GM18868 (cell line): ENCODE measurements around the gene KRTAP4-4.
"Not testable (repeated sequence)": the region's sequence is repeated elsewhere in the genome, so short reads cannot be mapped to it uniquely, and the experiment has no call there.

Experiments
- ATAC-seq: cut with Tn5 transposase; IDR thresholded peaks from one replicate; pipeline ENCODE4 v1.9.1; 2021; ENCODE audit warnings: mild to moderate bottlenecking, moderate library complexity; ENCODE audit not compliant: unreplicated experiment

The KRTAP4-4 gene

GRCh38 chr17:41148971-41149651 is 11.4 kb downstream of the KRTAP4-4 start:
- ATAC-seq: not testable (repeated sequence)

DNA sequence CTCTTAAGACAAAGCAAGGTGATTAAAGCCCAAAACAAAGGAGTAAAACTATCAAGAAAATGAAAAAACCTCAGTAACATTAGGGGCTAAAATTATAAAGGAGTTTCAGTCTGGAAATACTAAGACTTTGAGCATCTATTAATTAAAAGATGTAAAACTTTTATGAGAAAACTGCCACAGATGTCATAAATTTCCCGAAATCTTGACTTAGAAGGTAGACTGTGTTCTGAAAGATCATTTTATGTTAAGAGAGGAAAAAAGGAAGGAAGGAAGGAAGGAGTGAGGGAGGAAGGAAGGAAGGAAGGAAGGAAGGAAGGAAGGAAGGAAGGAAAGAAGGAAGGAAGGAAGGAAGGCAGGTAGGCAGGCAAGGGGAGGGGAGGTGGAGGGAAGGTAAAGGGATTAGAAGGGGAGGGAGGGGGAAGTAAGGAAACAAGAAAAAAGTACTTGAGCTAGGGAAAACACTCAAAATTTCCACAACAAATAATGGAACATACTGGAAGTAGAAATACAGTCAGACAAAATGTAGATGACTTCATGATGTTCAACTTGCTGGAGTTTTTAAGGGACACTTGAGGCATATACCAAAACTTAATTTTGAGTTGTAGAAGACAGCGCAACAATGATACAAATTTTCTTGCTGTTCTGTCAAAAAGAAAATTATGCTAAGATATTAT is 12.9 kb downstream of the KRTAP4-4 start:
- ATAC-seq: no peak

- ATAC-seq: no peak
Measured at GRCh38 chr17:41145261-41145660, 15.3 kb downstream of the KRTAP4-4 start.

DNA sequence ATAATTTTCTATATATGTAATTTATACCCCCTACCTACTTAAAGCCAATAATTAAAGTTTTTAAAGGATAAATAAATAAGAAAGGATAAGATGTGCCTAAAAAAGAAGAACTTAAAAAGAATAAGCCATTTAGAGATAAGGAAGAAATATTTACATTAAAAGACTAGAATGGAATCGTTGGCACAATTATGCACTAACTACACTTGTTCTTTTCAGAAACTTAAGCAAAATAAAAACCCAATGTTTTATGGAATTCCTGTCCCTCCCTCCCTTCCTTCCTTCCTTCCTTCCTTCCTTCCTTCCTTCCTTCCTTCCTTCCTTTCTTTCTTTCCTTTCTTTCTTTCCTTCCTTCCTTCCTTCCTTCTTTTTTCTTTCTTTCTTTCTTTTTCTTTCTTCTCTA is 15.7 kb downstream of the KRTAP4-4 start:
- ATAC-seq: no peak

- ATAC-seq: no peak
Measured at GRCh38 chr17:41141361-41141760, 19.2 kb downstream of the KRTAP4-4 start.

DNA sequence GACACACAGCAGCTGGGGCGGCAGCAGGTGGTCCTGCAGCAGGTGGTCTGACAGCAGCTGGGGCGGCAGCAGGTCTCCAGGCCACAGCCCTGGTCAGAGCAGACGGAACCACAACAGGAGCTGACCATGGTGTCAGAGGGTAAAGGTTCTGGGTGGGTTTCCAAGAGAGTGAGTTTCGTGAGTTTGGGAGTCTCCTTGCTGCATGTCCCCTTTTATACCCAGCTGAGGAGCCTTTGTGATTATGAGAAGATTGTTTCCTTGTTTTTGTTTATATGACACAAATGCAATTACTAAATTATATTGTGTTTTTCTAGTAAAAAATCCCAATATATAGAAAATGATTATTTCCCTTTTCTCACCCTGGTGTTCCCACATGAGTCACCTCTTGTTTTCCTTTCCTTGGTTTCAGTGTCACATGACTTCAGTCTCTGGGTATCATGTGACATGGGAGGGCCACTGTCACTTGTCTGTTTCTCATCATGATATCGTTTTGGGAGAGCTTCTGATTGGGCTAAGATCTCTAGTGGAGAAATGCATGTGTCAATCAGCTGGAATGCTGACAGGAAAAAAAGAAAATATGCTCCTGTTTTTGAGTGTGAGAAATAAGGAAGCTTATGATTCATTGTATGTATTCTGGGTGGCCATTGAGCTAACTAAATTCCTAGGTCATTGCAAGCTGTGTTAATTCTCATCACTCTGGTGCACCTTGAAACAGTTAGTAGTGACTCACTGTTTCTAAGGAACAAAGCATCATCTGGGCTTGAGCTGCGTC is 20.0 kb downstream of the KRTAP4-4 start, which contains the start of gene KRTAP4-6:
KRTAP4-6 (minus strand) TSS at position 185 of the 772 bp plus-strand sequence; CDS start at position 128, 57 bp downstream.
- ATAC-seq: no peak

DNA sequence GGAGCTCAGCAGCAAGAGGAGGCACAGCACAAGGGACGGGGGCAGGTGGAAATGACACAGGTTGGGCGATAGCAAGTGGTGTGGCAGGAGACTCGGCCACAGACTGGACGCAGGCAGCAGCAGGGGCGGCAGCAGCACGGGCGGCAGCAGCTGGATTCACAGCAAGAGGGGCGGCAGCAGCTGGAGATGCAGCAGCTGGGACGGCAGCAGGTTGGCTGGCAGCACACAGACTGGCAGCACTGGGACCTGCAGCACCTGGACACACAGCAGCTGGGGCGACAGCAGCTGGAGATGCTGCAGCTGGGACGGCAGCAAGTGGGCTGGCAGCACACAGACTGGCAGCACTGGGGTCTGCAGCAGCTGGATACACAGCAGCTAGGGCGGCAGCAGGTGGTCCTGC is 20.7 kb downstream of the KRTAP4-4 start:
- ATAC-seq: not testable (repeated sequence)

GRCh38 chr17:41133880-41134735 is 26.4 kb downstream of the KRTAP4-4 start:
- no peak for ATAC-seq

- no peak for ATAC-seq
Measured at GRCh38 chr17:41131979-41132378, 28.6 kb downstream of the KRTAP4-4 start.

- no peak for ATAC-seq
Measured at GRCh38 chr17:41127371-41127770, 33.2 kb downstream of the KRTAP4-4 start.

GRCh38 chr17:41126412-41126811 is 34.1 kb downstream of the KRTAP4-4 start:
- ATAC-seq: no peak

GRCh38 chr17:41125064-41125463 is 35.5 kb downstream of the KRTAP4-4 start:
- ATAC-seq: no peak

DNA sequence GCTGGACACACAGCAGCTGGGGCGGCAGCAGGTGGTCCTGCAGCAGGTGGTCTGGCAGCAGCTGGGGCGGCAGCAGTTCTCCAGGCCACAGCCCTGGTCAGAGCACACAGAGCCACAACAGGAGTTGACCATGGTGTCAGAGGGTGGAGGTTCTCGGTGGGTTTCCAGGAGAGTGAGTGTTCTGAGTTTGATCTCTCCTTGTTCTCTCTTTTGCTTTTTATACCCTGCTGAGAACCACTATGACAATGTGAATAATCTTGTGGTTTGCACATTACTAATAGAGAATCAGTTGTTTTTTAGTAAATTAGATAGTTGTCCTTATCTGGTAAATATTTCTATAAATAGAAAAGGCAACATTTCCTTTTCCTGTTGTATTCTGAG is 36.6 kb downstream of the KRTAP4-4 start, which contains the start of gene KRTAP4-12:
KRTAP4-12 (minus strand) TSS at position 192 of the 381 bp plus-strand sequence; CDS start at position 132, 60 bp downstream.
- ATAC-seq: not testable (repeated sequence)

DNA sequence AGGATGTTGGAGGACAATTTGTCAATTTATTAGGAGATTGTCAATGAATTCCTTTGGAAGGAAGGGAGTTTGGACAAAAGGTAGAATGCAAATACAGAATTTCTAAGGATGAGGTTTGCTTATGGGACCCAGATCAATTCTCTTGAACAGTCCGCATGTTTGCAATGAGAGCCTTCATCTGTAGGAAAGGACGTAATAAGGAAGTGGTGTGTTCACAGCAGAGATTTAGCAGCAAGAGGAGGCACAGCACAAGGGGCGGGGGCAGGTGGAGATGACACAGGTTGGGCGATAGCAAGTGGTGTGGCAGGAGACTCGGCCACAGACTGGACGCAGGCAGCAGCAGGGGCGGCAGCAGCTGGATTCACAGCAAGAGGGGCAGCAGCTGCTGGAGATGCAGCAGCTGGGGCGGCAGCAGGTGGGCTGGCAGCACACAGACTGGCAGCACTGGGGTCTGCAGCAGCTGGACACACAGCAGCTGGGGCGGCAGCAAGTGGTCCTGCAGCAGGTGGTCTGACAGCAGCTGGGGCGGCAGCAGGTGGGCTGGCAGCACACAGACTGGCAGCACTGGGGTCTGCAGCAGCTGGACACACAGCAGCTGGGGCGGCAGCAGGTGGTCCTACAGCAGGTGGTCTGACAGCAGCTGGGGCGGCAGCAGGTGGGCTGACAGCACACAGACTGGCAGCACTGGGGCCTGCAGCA is 37.1 kb downstream of the KRTAP4-4 start:
- ATAC-seq: not testable (repeated sequence)

- no peak for ATAC-seq
Measured at GRCh38 chr17:41121742-41122141, 38.8 kb downstream of the KRTAP4-4 start.

GRCh38 chr17:41119696-41120690 is 40.6 kb downstream of the KRTAP4-4 start:
- ATAC-seq: not testable (repeated sequence)

DNA sequence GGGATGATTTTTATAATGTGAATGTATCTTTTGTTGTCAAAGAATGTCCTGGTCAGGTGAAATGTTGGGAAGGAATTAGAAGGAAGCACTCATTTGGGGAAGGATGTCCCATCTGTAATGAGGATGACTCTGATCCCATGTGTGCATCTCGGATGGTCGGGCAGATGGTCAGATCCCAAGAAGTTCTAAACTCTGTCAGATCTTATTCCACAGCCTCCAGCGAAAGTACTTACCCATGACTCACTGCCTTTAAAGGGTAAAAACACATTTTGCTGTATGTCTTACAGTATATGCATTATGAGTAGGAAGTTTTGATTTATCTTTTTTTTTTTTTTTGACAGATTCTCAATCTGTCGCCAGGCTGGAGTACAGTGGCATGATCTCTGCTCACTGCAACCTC is 41.8 kb downstream of the KRTAP4-4 start:
- ATAC-seq: no peak

DNA sequence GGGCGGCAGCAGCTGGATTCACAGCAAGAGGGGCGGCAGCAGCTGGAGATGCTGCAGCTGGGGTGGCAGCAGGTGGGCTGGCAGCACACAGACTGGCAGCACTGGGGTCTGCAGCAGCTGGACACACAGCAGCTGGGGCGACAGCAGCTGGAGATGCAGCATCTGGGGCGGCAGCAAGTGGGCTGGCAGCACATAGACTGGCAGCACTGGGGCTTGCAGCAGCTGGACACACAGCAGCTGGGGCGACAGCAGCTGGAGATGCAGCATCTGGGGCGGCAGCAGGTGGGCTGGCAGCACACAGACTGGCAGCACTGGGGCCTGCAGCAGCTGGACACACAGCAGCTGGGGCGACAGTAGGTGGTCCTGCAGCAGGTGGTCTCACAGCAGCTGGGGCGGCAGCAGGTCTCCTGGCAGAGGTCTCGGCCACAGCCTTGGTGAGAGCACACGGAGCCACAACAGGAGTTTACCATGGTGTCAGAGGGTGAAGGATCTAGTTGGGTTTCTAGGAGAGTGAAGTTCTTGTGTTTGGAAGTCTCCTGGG is 42.6 kb downstream of the KRTAP4-4 start, which contains the start of gene KRTAP4-11:
KRTAP4-11 (minus strand) TSS at position 528 of the 541 bp plus-strand sequence; CDS start at position 470, 58 bp downstream.
- not testable (repeated sequence) for ATAC-seq
